H1 (cell line): ENCODE data around the gene SLFN5. TPM values are rescaled to one million over a fixed set of nuclear protein-coding genes. Genes with fewer than 3 reads are reported as not detected.
"Not testable (repeated sequence)": the region's sequence is repeated elsewhere in the genome, so short reads cannot be mapped to it uniquely, and the experiment has no call there.

ENCODE experiments used
- CTCF ChIA-PET: fragments of 300-600 bp; sonication (Branson Sonifier 250); formaldehyde crosslinking; loops from one replicate; lab custom pipeline; 2021; ENCODE audit not compliant: partially characterized antibody; lab: Charles Lee
- POLR2A ChIA-PET: fragments of 300-600 bp; sonication (Branson Sonifier 250); formaldehyde crosslinking; loops from one replicate; lab custom pipeline; 2021; ENCODE audit warnings: inconsistent platforms; ENCODE audit not compliant: partially characterized antibody; lab: Charles Lee
- DNase-seq, 2 experiments: peaks; one replicate each; pipeline versions ENCODE4 v3.0.0 to v3.0.0-alpha.2; 2010 to 2022; ENCODE audit warnings: low spot score in 2 of 2, low read depth in 1 of 2, mixed read lengths in 1 of 2
- FAIRE-seq: peaks from 2 replicates; lab custom pipeline; 2011; peaks lifted over from hg19 to GRCh38; lab: Jason Lieb, UNC
- H2AFZ ChIP-seq: 2 replicates; pipeline ENCODE4 v1.8.1; 2012; ENCODE audit warnings: low read length, inconsistent platforms
- H2AK5ac ChIP-seq: 2 replicates; pipeline ENCODE4 v1.6.1; 2013; ENCODE audit warnings: low read depth, low read length
- H2BK120ac ChIP-seq: replicated peaks from 2 replicates; pipeline ENCODE3; 2013; ENCODE audit warnings: low read depth, low read length, inconsistent platforms
- H2BK12ac ChIP-seq: 2 replicates; pipeline ENCODE4 v1.6.1; 2013; ENCODE audit warnings: low read depth, low read length
- H2BK15ac ChIP-seq: 2 replicates; pipeline ENCODE4 v1.6.1; 2013; ENCODE audit warnings: low read length
- H2BK20ac ChIP-seq: 2 replicates; pipeline ENCODE4 v1.6.1; 2013; ENCODE audit warnings: low read length
- H2BK5ac ChIP-seq: 2 replicates; pipeline ENCODE4 v1.6.1; 2013; ENCODE audit warnings: low read depth, low read length
- H3K14ac ChIP-seq: 2 replicates; pipeline ENCODE4 v1.6.1; 2013; ENCODE audit warnings: inconsistent platforms; ENCODE audit not compliant: insufficient read length
- H3K18ac ChIP-seq: 2 replicates; pipeline ENCODE4 v1.6.1; 2013; ENCODE audit warnings: low read length; ENCODE audit errors: extremely low read depth
- H3K23ac ChIP-seq: 2 replicates; pipeline ENCODE4 v1.6.1; 2013; ENCODE audit warnings: inconsistent platforms; ENCODE audit not compliant: insufficient read length
- H3K23me2 ChIP-seq: 2 replicates; pipeline ENCODE4 v1.6.1; 2013; ENCODE audit warnings: low read depth, low read length
- H3K27ac ChIP-seq: 2 replicates; pipeline ENCODE4 v1.6.1; 2011; ENCODE audit warnings: low read depth, low read length, inconsistent platforms
- H3K27me3 ChIP-seq, 4 experiments: replicated peaks in 1 of 4; 1 replicate in 1 of 4; 2 replicates in 3 of 4; pipeline versions ENCODE4 v1.6.1 to v1.8.1; 2011 to 2013; ENCODE audit warnings: low read length in 3 of 4, mild to moderate bottlenecking in 3 of 4, inconsistent platforms in 2 of 4, mixed read lengths in 2 of 4, moderate library complexity in 1 of 4; ENCODE audit not compliant: control insufficient read depth in 3 of 4, insufficient read depth in 3 of 4; ENCODE audit errors: extremely low read depth in 1 of 4
- H3K36me3 ChIP-seq, 4 experiments: 2 replicates each; pipeline versions ENCODE4 v1.6.1 to v1.8.1; 2011 to 2013; ENCODE audit warnings: mild to moderate bottlenecking in 4 of 4, low read length in 3 of 4, moderate library complexity in 2 of 4, control low read depth in 1 of 4, inconsistent platforms in 1 of 4; ENCODE audit not compliant: insufficient read depth in 4 of 4, control insufficient read depth in 2 of 4
- H3K4ac ChIP-seq: replicated peaks from 2 replicates; pipeline ENCODE3; 2013; ENCODE audit warnings: low read length, low read depth, mixed read lengths, inconsistent platforms; ENCODE audit not compliant: insufficient read length
- H3K4me1 ChIP-seq, 4 experiments: replicated peaks in 1 of 4; 1 replicate in 1 of 4; 2 replicates in 3 of 4; pipeline versions ENCODE4 v1.6.1 to v1.8.1; 2011 to 2013; ENCODE audit warnings: low read length in 3 of 4, inconsistent platforms in 2 of 4, mixed read lengths in 1 of 4; ENCODE audit not compliant: insufficient read depth in 4 of 4, control insufficient read depth in 3 of 4
- H3K4me2 ChIP-seq, 2 experiments: 2 replicates each; pipeline versions ENCODE4 v1.6.1 to v1.8.1; 2011 to 2013; ENCODE audit warnings: low read depth in 2 of 2, low read length in 2 of 2, control low read depth in 1 of 2, inconsistent platforms in 1 of 2, mild to moderate bottlenecking in 1 of 2; ENCODE audit not compliant: insufficient read depth in 1 of 2
- H3K4me3 ChIP-seq, 4 experiments: fragments of 200-600, 300-600 bp in 1 of 4; sonication (generic), shearing (Covaris generic), sonication (Bioruptor Twin) in 1 of 4; 2 replicates each; pipeline versions ENCODE4 v1.5.1 to v1.8.1; 2011 to 2016; ENCODE audit warnings: low read length in 4 of 4, low read depth in 3 of 4, control low read depth in 2 of 4, inconsistent platforms in 2 of 4, mild to moderate bottlenecking in 2 of 4, mixed read lengths in 1 of 4, moderate library complexity in 1 of 4; ENCODE audit not compliant: insufficient read depth in 2 of 4; ENCODE audit errors: extremely low read depth in 1 of 4
- H3K56ac ChIP-seq: replicated peaks from 2 replicates; pipeline ENCODE3; 2013; ENCODE audit warnings: low read depth, mild to moderate bottlenecking, mixed read lengths, low read length, inconsistent platforms; ENCODE audit not compliant: insufficient read length
- H3K79me1 ChIP-seq: 2 replicates; pipeline ENCODE4 v1.6.1; 2013; ENCODE audit warnings: low read depth, low read length, control low read depth
- H3K79me2 ChIP-seq, 2 experiments: 2 replicates each; pipeline versions ENCODE4 v1.6.1 to v1.8.1; 2012 to 2013; ENCODE audit warnings: low read length in 2 of 2, mild to moderate bottlenecking in 2 of 2, inconsistent platforms in 1 of 2; ENCODE audit not compliant: insufficient read depth in 2 of 2, control insufficient read depth in 1 of 2
- H3K9ac ChIP-seq, 4 experiments: replicated peaks in 1 of 4; 1 replicate in 1 of 4; 2 replicates in 3 of 4; pipeline versions ENCODE4 v1.6.1 to v1.8.1; 2011 to 2013; ENCODE audit warnings: low read depth in 3 of 4, low read length in 3 of 4, control low read depth in 2 of 4, mild to moderate bottlenecking in 2 of 4, moderate library complexity in 2 of 4, inconsistent platforms in 1 of 4; ENCODE audit errors: extremely low read depth in 1 of 4
- H3K9me3 ChIP-seq, 2 experiments: 2 replicates each; pipeline versions ENCODE4 v1.6.1 to v1.8.1; 2012 to 2013; ENCODE audit warnings: mild to moderate bottlenecking in 2 of 2, moderate library complexity in 2 of 2, control low read depth in 1 of 2, inconsistent platforms in 1 of 2, low read depth in 1 of 2, low read length in 1 of 2, mixed read lengths in 1 of 2; ENCODE audit not compliant: insufficient read depth in 2 of 2
- H4K20me1 ChIP-seq, 2 experiments: replicated peaks in 1 of 2; 2 replicates each; pipeline versions ENCODE3 to v1.8.1; 2011 to 2013; ENCODE audit warnings: inconsistent platforms in 2 of 2, low read length in 2 of 2, mild to moderate bottlenecking in 1 of 2; ENCODE audit not compliant: insufficient read depth in 2 of 2, control insufficient read depth in 1 of 2
- H4K5ac ChIP-seq: 2 replicates; pipeline ENCODE4 v1.6.1; 2013; ENCODE audit warnings: low read length, low read depth, mixed read lengths, inconsistent platforms; ENCODE audit not compliant: insufficient read length
- H4K8ac ChIP-seq: 2 replicates; pipeline ENCODE4 v1.8.0; 2013; ENCODE audit warnings: mild to moderate bottlenecking, moderate library complexity, low read length, inconsistent platforms; ENCODE audit not compliant: insufficient read depth; ENCODE audit errors: extremely low read depth
- H4K91ac ChIP-seq: replicated peaks from 2 replicates; pipeline ENCODE3; 2013; ENCODE audit warnings: low read length, mixed read lengths, inconsistent platforms; ENCODE audit not compliant: insufficient read length
- WGBS, 2 experiments: shearing (Covaris generic) in 1 of 2; methylation state at CpG; one replicate each; pipeline versions ENCODE4 v1.1.6 to v1.1.7; 2013 to 2015; ENCODE audit warnings: low lambda C conversion rate in 2 of 2, mixed read lengths in 2 of 2, inconsistent platforms in 1 of 2, low coverage in 1 of 2, missing lambda C conversion rate in 1 of 2; ENCODE audit not compliant: insufficient replicate concordance in 2 of 2, insufficient coverage in 1 of 2, insufficient read length in 1 of 2; ENCODE audit errors: extremely low coverage in 1 of 2, missing lambda C conversion rate in 1 of 2; 5-methylcytosine and 5-hydroxymethylcytosine counted together
- polyA plus RNA-seq, 7 experiments: library from polyadenylated mRNA; depleted of rRNA in 3 of 7; stranded (reverse) in 5 of 7; unstranded in 2 of 7; fragments of >200 nt in 5 of 7; fragments of 200-250 nt in 2 of 7; gene quantifications; 1 replicate in 5 of 7; 2 replicates in 1 of 7; 4 replicates in 1 of 7; pipeline versions ENCODE4 v1.2.1 to v1.2.3, GENCODE V29; 2011 to 2013; ENCODE audit warnings: missing spikeins in 2 of 7, mixed read lengths in 2 of 7
- total RNA-seq: library from RNA; stranded (reverse); fragmentation: NEBNext Ultra II Directional; extraction: Animal tissue kit (Norgen Biotek cat#: 25700); gene quantifications from 2 replicates; pipeline ENCODE4 v1.2.1, GENCODE V29; 2021

The SLFN5 gene
- total and polyA plus RNA-seq, 2 of the 8 experiments (the other 6 are each of a cell fraction or from before 2014, with no cell fraction given) = 0.86 to 3.0 TPM

DNA sequence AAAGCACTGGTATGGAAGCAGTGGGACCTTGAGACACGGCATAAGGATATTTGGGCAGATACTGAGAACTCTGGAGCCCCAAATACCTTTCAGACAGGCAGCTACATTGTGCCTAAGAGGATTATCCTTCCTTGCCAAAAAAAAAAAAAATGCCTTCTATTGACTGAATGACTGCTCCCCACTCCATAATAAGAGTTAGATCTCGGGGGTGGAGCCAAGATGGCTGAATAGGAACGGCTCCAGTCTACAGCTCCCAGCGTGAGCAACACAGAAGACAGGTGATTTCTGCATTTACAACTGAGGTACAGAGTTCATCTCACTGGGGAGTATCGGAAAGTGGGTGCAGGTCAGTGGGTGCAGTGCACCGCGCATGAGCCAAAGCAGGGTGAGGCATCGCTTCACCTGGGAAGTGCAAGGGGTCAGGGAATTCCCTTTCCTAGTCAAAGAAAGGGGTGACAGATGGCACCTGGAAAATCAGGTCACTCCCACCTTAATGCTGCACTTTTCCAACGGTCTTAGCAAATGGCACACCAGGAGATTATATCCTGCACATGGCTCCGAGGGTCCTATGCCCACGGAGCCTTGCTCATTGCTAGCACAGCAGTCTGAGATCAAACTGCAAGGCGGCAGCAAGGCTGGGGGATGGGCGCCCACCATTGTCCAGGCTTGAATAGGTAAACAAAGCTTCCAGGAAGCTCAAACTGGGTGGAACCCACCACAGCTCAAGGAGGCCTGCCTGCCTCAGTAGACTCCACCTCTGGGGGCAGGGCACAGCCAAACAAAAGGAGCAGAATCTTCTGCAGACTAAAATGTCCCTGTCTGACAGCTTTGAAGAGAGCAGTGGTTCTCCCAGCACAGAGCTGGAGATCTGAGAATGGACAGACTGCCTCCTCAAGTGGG lies 31.5 kb downstream of the SLFN5 start:
- H3K14ac ChIP-seq, H3K27me3 ChIP-seq, H3K79me1 ChIP-seq, H3K4me2 ChIP-seq, H4K8ac ChIP-seq, H3K4me3 ChIP-seq, H3K4ac ChIP-seq, H3K36me3 ChIP-seq, H3K23ac ChIP-seq, H3K56ac ChIP-seq, H3K18ac ChIP-seq, H3K79me2 ChIP-seq, H3K9ac ChIP-seq, H2AFZ ChIP-seq, H3K4me1 ChIP-seq, H4K5ac ChIP-seq, H2BK20ac ChIP-seq, H4K20me1 ChIP-seq, H3K23me2 ChIP-seq, H4K91ac ChIP-seq, H2AK5ac ChIP-seq, H2BK12ac ChIP-seq, FAIRE-seq, H2BK5ac ChIP-seq, DNase-seq, H2BK15ac ChIP-seq, H2BK120ac ChIP-seq, H3K27ac ChIP-seq: not testable (repeated sequence)
- POLR2A ChIA-PET = interaction anchor here (1.2 kb wide), 1 partner anchor 116 kb away, joined by 3 read pairs; no protein-coding TSS in a partner anchor
- peaks cover 6 to 16% of the 10 kb centered on the region in 2 experiments for H3K9me3 ChIP-seq
- WGBS, 2 experiments = 73% methylated on average over 13 of the region's 13 CpGs; no CpG with 5 or more reads in 1 of the 2 experiments
- CTCF ChIA-PET = interaction anchor here (0.6 to 0.9 kb wide), 2 partner anchors 39 to 57 kb away, joined by 3 read pairs; no protein-coding TSS in a partner anchor
